Peyer's patch (tissue), 4 donors: ENCODE measurements around the gene DNAL1.

Source experiments
- CTCF ChIP-seq, 6 experiments: fragments of 450-650 bp in 4 of 6; fragments of 200-600 bp in 2 of 6; sonication (generic) in 1 of 6; IDR thresholded peaks; one replicate each; pipeline ENCODE4 v1.5.1; 2017 to 2019; ENCODE audit warnings: antibody characterized with exemption in 6 of 6, mild to moderate bottlenecking in 3 of 6, moderate library complexity in 1 of 6
- POLR2A ChIP-seq, 2 donors: fragments of 450-650 bp; IDR thresholded peaks; one replicate each; pipeline ENCODE4 v1.5.1; 2017; ENCODE audit warnings: antibody characterized with exemption in 2 of 2, mild to moderate bottlenecking in 2 of 2, moderate library complexity in 2 of 2

GRCh38 chr14:73748858-73749357, 104.1 kb downstream of the DNAL1 start:
- no peak for TF ChIP-seq POLR2A (IDR thresholded peaks at IDR 0.05)
- TF ChIP-seq CTCF (IDR thresholded peaks at IDR 0.05), result no peak
